ENCODE measurements around the gene CHST13.

Gene CHST13

DNA sequence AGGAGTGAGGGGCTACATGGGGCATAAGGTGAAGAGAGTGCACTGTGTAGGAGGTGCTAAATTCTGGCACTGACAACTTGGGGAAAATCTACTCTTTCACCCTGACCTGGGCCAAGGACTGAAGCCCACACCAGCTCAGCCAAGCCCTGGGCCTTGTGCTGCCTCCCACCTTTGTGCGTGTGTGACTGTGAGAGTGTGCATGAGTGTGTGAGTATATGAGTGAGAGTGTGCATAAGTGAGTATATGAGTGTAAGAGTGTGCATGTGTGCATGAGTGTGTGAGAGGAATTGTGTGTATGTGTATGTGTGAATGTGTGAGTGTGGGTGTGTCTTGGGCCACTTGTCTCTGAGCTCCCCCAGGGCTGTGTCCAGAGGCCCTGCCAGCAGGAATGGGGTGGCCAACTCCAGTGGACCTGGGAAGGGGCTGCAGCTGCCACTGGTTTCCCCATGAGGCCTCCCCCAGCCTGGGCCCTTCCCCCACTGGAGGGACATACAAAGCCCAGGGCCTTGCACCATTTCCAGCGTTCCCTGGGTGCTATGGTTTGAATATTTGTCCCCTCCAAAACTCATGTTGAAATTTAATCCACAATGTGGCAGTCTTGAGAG lies 19.6 kb downstream of the CHST13 start:
- no peak for DNase-seq

DNA sequence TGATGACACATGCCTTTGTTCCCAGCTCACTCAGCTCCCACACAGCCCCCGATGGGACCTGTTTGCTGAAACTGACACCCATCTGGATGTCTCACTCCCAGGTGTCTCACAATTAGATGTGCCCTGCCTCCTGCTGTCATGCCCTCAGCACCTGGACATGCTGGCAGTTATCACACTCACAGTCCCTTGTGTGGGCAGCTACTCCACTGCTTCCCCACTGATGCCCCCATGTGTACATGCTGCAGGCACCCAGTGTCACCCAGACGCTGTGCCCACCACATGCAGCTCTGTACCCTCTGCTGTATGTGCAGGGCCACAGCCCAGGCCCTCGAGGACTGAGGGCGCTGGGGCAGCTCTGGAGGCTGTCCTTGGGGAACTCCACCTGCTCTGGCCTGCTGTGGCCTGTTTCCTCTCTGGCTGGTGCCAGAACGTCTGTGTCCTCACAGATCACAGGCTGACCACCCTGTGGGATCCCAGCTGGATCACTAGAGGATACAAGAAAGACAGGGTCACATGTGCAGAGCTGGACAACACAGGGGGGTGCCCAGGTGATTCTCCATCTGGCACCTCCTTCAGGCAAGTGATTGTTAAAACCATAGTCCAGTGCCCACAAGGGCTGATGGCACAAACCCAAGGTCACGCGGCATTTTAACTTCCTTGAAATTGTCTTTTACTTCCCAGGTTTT lies 20.8 kb downstream of the CHST13 start:
- DNase-seq: no peak

DNA sequence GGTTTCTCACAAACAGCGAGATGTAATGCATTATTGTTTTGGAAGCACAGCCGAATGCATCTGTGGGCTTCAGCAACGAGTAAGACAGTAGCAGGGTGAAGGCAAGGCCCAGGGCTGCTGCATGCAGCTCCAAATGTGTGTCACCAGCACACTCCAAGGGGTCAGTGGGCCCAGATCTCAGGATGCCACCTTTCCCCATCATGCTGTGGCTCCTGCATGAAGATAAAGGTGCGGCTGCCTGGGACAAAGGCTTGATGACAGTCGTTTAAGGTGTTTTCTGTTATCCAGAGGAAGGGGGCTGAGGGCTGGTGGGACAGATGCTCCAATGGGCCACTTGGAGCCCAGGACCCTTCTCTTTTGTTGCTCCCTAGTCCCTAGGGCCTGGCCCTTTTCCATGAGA lies 21.6 kb downstream of the CHST13 start:
- DNase-seq: no peak

DNA sequence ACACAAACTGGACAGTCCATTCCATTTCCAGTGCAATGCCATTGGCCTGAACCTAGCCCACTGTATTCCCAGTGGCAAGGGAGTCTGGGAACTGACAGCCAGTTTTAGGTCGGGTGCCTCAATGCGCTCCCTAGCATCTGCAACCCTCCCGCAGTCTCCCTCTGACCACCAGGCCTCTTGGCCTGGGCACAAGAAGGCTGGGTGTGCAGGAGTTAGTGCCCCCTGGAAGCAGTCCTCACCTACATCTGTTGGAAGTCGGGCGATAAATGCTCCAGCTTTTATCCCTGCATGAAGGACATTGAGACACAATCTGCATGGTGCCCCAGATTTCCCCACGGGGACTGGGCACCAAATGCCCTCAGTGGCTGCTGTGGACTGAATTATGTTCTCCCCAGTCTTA lies 22.1 kb downstream of the CHST13 start:
- no peak for DNase-seq

DNA sequence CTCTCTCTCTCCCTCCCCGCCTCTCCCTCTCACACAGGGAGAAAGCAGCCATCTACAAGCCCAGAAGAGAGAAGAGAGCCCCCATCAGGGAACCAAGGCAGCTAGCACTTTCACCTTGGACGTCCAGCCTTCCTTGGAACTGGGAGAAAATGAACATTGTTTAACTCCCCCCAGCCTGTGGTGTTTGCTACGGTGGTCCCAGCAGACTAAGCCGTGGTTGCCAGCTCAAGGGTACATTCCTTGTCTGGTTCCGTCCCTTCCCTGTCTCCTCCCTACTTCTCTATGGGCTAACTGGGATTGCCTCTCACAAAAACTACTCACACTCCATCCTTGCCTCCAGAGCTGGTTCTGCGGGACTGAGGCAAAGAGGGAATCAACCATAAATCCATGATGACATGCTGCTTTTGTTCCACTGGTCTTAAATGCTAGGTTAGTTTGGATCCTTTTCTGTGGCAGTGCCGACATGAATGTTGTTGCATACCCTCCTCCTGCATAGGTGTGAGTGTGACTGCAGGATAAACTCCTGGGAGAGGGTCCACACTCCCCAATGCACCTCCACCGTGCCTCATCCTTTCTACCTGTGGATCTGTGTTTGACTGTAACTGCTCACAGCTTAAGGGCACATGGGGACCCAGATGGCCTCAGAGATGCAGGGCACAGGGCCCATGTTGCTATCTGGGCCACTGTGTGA lies 22.7 kb downstream of the CHST13 start:
- DNase-seq: no peak

DNA sequence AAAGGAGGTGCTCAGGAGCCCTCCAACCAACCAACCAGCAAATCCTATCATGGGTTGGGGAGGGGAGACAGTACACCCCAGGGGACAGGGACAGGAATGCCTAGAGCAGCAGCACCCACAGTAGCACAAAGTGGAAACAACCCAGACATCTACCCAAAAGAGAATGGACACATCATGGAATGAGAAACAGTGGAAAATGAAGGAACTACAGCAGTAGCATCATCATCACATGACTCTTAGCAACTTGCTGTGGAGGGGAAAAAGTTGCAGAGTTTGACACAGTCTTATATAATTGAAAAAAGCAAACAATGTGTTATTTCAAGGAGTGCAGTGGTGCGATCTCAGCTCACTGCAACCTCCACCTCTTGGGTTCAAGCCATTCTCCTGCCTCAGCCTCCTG lies 23.8 kb downstream of the CHST13 start:
- no peak for DNase-seq

DNA sequence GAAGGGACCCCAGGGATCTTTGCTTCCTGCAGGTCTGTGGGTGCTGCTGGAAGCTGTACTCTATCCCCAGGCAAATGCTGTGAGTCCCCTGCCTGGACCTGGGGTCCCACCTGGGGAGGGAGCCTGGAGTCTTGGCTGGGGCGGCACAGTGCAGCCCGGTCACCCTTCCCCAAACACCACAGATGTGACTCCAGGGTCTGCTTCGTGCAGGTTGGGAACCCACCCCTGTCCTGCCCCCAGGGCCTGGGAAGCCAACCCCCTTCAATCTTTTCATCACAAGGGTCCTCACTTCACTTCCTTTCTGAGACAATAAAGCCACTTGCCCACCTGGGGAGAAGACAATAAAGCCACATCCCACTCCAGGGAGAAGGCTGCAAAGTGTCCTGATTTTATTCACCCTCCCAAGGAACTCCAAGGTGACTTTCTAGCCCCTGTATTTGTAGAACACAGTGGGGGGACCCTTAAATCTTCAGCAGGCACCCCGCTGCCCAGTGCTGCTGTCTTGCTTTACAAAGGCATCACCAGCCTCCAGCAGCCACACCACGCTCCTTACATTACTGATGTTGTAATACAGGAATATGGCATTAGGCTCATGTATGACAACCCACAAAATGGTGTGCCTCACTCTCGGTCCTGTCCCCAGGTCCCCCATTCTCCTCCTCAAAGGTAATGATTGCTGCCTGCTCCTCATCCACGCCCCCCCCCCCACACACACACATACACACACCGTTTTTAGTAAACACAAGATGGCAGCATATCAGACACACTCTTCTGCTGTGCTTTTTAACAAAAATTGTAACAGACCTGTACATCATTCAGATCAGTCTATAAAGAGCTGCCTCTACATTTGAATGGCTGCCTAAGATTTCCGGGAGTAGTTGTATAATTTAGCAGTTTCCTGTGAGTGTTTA lies 24.9 kb downstream of the CHST13 start:
- no peak for DNase-seq

DNA sequence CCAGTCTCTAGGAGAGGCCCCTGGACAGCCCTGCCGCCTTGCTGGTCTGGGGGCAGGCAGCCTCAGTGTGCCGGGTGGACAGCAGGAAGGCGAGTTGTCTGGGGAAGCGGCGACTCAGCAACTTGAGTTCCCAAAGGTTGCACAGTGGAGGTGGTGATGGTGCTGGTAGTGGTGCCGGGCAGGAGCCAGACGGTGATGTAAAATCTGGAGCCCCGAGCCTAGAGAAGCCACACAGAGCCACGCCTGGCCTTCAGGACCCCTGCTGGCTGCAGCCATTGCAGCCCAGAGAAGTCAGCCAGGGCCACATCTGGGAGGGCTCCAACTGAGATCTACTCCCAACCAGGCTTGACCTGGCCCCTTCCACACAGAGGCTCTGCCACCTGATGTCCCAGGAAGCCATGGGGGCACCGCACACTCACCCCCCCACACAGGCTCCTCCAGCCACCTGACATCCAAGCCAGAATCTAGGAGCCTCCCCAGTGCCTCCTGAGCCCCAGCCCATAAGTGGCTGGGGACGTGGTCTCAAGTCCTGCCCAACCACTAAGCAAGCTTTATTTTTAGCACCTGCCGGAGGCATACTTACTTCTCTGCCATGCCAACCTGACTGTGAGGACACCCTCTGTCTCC lies 26.0 kb downstream of the CHST13 start:
- DNase-seq: no peak

DNA sequence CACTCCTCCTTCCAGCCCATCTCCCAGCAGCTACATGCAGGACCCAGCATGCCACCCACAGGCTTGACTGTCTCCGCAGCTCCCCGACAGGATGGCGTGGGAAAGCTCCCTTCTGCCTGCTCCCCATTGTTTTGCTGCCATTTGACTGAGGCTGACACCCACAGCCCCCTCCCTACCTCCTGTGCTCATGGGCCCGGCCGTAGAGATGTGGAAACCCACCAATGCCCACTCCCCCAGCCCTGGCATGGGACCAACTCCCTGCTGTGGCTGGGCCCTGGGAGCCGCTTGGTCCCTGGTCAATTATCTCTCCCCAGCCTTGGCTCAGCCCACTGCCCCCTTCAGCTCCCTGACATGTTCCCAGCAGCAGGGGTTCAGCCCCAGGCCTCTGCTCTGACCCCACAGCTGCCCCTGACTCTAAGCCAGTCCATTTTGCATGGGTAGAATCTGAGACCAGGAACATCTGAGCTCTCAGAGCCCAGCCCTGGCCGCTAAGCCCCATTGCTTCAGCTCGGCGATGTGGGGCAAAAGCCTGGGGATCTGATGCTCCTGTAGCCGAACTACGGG lies 26.6 kb downstream of the CHST13 start:
- DNase-seq: no peak

DNA sequence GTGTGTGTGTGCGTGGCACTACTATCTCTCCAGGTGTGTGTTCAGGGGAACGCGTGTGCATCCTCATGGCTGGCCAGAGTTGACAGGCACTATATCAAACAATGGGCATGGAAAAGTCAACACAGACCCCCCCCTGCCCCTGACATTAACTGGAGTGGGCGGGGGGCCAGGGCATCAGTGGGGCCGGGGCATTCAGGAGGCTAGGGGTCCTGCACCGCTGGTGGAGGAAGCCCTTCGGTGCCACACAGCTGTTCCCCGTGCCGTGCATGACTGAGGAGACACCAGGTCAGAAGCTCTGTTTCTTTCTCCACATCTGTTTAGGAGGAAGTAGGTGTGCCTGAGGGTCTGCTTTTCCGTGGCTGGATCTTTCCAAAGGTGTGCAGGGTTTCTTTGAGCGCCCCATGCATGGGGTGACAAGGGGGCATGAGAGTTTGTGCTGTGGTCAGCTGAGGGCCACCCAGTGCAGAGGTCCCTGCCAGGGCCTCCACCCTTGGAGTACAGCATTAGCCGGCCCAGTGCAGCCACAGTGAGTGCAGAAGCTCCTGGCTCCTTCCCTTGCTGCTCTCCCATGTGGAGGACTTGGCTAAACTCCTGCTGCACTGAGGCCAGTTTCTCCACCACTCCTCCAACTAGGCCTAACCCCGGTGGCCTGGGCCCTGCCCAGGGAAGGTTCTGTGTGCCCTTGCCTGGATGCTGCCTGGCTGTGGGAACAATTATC lies 27.3 kb downstream of the CHST13 start:
- no peak for DNase-seq

DNA sequence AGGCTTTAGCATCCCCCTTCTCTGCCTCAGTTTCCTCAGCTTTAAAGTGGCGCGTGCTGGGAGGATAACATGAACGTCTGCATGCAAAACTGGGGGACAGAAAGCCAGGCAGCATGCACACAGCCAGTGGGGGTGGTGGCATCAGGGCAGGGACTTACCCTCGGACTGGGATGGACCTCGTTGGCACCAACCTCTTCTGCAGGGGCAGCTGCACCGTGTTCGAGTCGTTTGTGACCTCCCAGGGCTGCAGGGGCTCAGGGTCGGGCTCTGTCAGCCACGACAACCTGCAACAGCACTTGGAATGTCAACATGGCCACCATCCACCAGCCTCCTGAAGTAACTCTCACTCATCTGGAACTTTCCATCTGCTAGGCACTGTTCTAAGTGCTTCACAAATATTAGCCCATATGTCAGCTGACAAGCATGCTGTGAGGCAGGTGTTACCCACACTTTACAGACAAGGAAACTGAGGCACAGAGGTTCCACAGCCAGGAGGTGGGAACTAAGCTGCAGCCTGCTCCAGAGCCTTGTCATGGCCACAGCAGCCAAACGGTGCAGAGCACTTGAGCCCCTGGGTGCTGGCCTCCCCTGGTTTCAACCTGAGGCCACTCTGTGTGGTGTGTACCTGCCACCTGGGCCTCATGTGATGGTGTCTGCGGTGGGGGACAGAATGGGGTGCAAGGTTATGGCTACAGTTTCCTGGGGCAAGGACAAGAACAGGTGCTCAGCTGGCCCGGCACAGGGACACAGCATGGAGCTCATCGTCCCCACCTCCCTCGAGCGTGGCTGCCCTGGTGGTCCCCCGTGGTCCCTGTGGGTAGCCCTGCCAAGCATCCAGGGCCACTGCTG lies 28.1 kb downstream of the CHST13 start:
- no peak for DNase-seq

DNA sequence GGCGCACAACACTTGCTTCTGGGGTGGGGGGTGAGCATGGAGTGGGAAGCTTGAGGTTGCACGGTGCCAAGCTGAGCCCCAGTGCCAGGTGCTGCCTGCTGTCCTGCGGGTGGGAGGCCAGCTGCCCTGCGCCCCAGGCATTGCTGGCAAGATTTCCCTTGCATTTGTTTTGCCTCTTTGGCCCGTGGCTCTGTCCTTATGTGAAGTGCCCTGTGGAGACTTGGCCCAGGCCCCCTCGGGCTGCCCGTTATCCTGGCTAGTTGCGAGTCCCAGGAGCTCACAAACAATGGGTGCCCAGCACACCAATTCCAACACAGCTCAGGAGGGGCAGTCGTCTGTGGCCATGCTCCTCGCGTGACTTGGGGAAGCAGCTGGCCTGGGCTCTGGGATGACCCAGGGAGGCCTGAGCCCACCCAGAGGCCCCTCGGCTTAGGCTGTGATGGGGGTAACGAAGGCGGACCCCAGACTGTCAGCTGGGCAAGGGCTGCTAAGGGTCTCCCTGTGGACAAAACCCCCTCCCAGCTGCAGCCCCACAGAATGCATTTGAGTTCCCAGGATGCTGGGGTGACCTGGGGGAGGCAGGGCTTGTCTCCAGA lies 28.8 kb downstream of the CHST13 start:
- no peak for DNase-seq

DNA sequence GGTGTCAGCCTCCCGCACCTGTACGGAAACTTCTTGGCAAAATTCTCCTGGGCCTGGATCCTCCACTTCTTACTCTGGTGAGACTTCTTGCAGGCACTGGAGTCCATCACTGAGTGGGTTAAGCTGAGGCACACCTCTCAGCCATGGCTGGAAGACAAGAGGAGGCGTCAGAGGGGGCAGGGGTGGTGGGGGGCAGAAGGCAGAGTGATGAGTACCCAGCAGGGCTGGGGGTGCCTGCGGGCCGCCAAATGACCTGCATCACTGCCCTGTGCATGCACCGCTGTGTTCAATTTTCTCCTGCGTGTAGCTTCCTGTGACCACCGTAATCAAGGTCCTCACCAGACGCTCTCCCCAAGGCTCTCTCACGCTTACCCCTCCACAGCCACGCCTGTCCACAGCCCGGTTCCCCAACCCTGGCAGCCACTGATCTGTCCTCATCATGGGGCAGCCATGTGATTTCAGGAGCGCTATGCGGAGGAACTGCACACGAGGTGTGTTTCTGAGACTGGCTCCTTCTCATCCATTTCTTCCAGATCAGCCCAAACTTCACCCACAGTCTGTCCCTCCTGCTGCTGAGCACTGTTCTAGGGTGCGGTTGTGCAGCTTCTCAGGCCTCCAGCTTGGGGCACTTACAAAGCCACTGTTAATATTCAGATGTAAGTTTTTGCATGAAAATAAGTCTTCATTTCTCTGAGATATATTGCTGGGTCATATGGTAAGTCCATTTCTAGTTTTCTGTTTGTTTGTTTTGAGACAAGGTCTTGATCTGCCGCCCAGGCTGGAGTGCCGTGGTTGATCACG lies 29.5 kb downstream of the CHST13 start:
- no peak for DNase-seq

DNA sequence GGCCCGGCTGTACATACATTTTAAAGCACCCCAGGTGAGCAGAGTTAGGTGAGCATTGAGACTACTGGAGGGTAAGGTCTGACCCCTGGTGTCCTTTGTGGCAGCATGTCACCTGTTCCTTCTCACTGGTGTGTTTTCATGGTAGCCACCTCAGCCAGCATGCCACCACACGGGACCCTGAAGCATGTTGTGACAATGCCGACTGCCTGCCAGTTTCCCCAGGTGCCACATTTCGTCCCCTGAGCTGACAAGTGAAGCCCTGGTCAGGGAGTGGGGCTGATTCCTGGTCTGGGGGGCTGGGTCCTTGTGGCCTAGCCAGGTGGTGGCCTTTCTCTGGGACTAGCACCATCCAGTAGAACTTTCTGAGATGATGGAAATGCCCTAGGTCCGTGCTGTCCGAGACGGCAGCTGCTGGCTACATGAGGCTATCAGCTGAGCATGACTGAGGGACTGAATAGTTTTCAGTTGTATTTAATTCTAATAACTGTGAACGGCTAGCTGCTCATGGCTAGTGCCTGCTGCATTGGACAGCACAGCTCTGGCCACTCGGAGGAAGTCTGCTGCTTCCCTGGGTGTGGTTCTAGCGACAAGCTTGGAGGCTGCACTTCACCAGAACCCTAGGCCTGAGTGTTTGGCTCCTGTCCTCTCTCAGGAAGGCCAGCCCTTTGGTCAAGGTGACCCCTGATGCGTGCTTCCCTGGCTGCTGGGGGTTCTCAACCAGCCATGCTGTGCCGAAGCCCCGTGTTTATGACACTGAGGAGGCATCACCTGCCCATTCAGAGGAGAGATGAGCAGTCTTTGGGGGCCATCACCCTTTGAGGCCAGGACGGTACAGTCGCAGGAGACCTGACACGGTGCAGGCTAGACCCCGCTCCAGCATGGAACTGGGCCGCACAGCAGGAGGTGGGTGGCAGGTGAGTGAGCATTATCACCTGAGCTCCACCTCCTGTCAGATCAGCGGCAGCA lies 30.9 kb downstream of the CHST13 start:
- DNase-seq: no peak

DNA sequence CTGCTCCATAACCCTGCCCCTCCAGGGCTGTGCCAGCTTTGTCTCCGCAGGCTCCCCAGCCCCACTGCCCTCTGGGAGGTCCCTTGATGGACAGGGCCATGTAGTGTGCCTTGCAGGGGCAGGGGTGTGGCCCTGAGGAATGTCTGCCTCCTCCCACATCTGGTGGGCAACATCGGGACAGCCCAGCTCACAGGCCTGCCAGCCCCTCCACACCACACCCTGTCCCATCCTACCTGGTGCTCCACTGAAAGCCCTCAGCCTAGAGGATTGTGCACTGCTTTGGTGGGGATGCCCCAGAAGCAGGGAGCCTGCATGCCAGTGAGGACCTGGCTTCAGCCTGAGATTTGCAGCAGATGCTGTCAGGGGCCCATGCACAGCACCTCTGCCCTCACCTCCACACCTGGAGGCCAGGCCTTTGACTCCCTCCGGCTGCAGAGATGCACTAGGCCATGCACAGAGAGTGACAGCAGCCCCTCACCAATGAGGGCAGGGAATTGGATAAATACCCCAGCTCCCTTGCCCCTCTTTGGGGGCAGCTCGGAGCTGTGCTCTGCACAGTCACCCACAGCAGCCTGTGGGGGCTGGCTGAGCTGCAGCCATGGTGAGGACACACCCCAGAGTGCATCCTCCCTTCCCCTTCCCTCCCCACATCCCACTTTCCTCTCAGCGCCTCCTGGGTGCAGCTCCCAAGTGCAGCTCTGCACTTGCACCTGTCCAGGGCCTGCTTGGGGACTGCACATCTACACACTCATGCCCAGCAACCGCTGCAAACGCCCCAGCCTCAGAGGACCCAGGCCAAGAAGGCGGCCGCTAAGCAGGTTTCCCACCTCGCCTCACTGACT lies 32.1 kb downstream of the CHST13 start:
- no peak for DNase-seq

DNA sequence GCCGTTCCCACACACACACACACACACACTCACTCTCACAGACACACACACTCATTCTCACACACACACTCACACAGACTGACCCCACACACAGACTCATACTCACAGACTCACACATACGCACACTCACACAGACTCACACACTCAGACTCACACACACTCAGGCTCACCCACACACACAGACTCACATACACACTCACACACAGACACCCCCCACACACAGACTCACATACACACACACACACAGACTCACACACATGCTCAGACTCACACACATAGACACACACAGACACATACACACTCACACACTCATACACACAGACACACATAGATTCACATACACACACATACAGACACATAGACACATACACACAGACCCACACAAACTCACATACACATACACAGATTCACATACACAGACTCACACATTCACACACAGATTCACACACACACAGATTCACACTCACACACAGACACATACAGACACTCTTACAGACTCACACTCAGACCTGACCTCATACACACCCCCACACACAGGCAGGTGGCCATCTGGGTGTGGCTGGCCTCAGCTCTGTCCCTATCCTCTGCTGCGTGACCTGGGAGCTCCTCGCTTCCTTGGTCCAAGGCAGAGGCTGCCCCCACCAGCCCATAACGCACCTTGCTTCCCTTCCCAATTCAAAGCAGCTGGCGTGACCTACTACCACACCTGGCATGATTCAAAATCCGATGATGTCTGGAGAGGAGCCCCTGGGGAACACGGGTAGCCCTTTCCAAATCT lies 32.9 kb downstream of the CHST13 start:
- no peak for DNase-seq

DNA sequence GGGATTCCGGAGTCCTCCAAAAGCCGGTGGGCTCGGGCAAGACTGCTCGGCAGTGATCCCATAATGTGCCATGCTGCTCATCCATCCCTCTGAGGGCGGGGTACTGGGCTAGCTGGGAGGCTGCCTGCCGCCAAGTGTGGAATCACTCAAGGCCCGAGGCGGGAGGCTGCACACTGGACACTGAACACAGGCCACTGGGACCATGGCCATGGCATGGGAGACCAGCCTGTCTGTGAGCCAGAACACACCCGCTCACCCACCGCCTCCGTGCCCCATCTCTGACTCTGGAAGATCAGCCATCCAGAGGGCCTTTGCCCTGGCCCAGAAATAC lies 33.4 kb downstream of the CHST13 start:
- DNase-seq: no peak

Measured in NCI-H2107 (cell line).